Upper lobe of right lung (tissue), 1 donor: Measurements from ENCODE around the gene GPR153. TPM values are rescaled to one million over a fixed set of nuclear protein-coding genes. Genes with fewer than 3 reads are reported as not detected.

Experiments
- ATAC-seq: fragments of 200-7000 bp; cut with Tn5 transposase; one replicate; pipeline ENCODE4 v1.9.1; 2020; ENCODE audit warnings: mild to moderate bottlenecking, moderate library complexity
- DNase-seq: peaks from one replicate; pipeline ENCODE4 v3.0.0-alpha.2; 2020
- H3K27ac ChIP-seq: fragments of 200-600 bp; one replicate; pipeline ENCODE4 v1.8.0; 2022
- H3K27me3 ChIP-seq: fragments of 200-600 bp; one replicate; pipeline ENCODE4 v1.8.0; 2022; ENCODE audit warnings: mild to moderate bottlenecking
- H3K36me3 ChIP-seq: fragments of 200-600 bp; one replicate; pipeline ENCODE4 v1.8.0; 2022
- H3K4me1 ChIP-seq: fragments of 200-600 bp; one replicate; pipeline ENCODE4 v1.8.0; 2022
- H3K4me3 ChIP-seq: fragments of 200-600 bp; one replicate; pipeline ENCODE4 v1.8.0; 2022; ENCODE audit warnings: mild to moderate bottlenecking
- H3K9me3 ChIP-seq: fragments of 200-600 bp; one replicate; pipeline ENCODE4 v1.8.0; 2022
- CTCF ChIP-seq: fragments of 200-600 bp; IDR thresholded peaks from one replicate; pipeline ENCODE4 v1.8.0; 2022; ENCODE audit warnings: antibody characterized with exemption
- intact Hi-C: fragments of 100-400 bp; cut with DNase I; formaldehyde crosslinking; loops from one replicate; pipeline ENCODE4 v1.11.0; 2022
- total RNA-seq: library from RNA; stranded (reverse); fragmentation: NEBNext Ultra II Directional; extraction: Animal tissue kit (Norgen Biotek cat#: 25700); gene quantifications from one replicate; pipeline ENCODE4 v1.2.1, GENCODE V29; 2021
- donor health status: DM: no; HTN: yes; CAD: no; lungs with severe emphysema.

GPR153 gene
- total RNA-seq, 1 donor from 2014 or later, result 16.9 TPM

GRCh38 chr1:6260433-6260934, 414 bp downstream of the GPR153 start:
- peaks cover 4% of the 10 kb centered on the region for H3K27me3 ChIP-seq
- intact Hi-C loops, result no loop called here
- H3K9me3 ChIP-seq, result no peaks in the 10 kb centered on the region
- TF ChIP-seq CTCF, result no peak
- peak overlapping the region; percentile 55 for H3K27ac ChIP-seq
- no peaks in the 10 kb centered on the region for H3K36me3 ChIP-seq
- DNase-seq, result no peak
- peaks cover 9% of the 10 kb centered on the region for H3K4me1 ChIP-seq
- ATAC-seq, result peak; percentile 8
- H3K4me3 ChIP-seq, result peak overlapping the region; percentile 67

DNA sequence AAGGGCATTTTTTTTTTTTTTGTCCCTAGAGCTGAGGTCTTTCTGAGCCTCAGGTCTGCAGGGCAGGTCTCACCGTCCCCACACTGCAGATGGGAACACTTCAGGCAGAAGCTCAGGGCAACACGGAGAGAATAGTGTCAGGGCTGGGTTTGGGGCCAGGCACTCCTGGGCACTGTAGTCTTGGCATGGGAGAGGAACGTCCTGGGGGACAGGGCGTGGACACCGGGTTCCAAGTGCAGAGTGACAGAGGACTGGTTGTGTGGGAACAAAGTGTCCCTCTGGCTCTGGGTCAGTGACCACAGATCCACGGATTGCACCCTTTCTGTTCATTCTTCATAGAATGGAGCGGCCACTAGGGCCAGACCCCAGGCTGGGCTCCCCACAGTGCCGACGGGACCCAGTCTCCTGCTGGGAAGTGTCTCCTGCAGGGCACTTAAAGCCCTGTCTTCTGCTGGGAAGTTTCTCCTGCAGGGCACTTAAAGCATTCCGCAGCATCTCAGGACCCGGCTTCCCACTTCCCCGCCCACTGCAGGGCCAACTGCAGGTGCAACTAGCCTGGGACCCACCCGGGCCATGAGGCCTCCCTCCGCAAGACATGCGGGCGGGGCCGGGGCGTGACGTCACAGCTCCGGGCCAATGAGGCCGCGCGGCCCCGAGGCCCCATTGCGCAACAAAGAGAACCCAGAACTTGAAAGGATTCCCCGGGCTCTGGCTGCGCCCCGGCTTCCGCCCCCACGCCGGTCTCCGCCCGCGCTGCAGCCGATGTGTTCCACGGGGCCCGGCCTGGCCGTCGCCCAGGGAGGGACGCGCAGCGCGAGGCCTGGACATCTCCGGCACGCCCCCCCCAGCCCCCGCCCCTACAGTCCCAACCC, 1.2 kb downstream of the GPR153 start:
- H3K36me3 ChIP-seq, result no peaks in the 10 kb centered on the region
- H3K27ac ChIP-seq, result no peak overlapping the region
- DNase-seq (peak; percentile 94), ATAC-seq (peak; percentile 74)
- H3K4me3 ChIP-seq, result peak overlapping the region; percentile 67
- no peak for TF ChIP-seq CTCF
- peaks cover 9% of the 10 kb centered on the region for H3K4me1 ChIP-seq
- H3K9me3 ChIP-seq, result no peaks in the 10 kb centered on the region
- H3K27me3 ChIP-seq, result peaks cover 4% of the 10 kb centered on the region
- intact Hi-C loops, result no loop called here

- Histone ChIP-seq H3K27me3 (peaks cover 4% of the 10 kb centered on the region), H3K4me3 (no peak overlapping the region), H3K4me1 (peaks cover 9% of the 10 kb centered on the region), H3K27ac (no peak overlapping the region), H3K9me3 (no peaks in the 10 kb centered on the region), H3K36me3 (no peaks in the 10 kb centered on the region)
- intact Hi-C loops, result no loop called here
- DNase-seq (no peak), ATAC-seq (no peak)
- no peak for TF ChIP-seq CTCF
Measured at GRCh38 chr1:6258675-6259074, 2.2 kb downstream of the GPR153 start.

GRCh38 chr1:6257541-6258069, 3.3 kb downstream of the GPR153 start:
- no peak for DNase-seq
- H3K4me1 ChIP-seq, result peaks cover 7% of the 10 kb centered on the region

DNA sequence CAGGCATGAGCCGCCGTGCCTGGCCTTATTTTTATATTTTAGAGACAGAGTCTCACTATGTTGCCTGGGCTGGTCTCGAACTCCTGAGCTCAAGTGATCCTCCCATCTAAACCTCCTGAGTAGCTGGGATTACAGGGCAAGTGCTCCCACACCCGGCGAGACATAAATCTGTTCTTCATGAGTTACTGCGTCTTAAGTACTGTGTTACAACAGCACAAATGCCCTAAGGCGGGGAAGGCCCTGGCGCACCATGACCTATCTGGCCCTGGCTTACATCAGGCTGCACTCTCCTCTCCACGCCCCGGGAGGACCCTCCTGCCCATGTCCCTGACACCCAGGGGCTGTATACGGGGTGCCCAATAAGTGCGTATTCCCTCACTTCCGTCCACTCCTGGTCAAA, 4.3 kb downstream of the GPR153 start:
- H3K4me3 ChIP-seq, result no peak overlapping the region
- ATAC-seq (no peak), DNase-seq (no peak)
- H3K9me3 ChIP-seq, result no peaks in the 10 kb centered on the region
- no peak overlapping the region for H3K27ac ChIP-seq
- intact Hi-C loops, result no loop called here
- H3K36me3 ChIP-seq, result no peaks in the 10 kb centered on the region
- no peak for TF ChIP-seq CTCF
- H3K27me3 ChIP-seq, result no peaks in the 10 kb centered on the region
- H3K4me1 ChIP-seq, result peaks cover 6% of the 10 kb centered on the region

More at GRCh38 chr1:6257541-6258069, 3.3 kb downstream of the GPR153 start:
- intact Hi-C loops, result no loop called here
- no peak for ATAC-seq
- Histone ChIP-seq H3K9me3 (no peaks in the 10 kb centered on the region), H3K27ac (no peak overlapping the region), H3K27me3 (peaks cover 4% of the 10 kb centered on the region), H3K36me3 (no peaks in the 10 kb centered on the region), H3K4me3 (no peak overlapping the region)
- TF ChIP-seq CTCF, result no peak
